HFF-Myc (cell line): Measurements from ENCODE around the gene OLFML2A.
"Not testable (repeated sequence)": the region's sequence is repeated elsewhere in the genome, so short reads cannot be mapped to it uniquely, and the experiment has no call there.

Experiments used
- DNase-seq: peaks from one replicate; pipeline ENCODE4 v3.0.0-alpha.2; 2011; ENCODE audit warnings: low read depth; ENCODE audit errors: extremely low read depth
- H3K4me3 ChIP-seq: replicated peaks from 2 replicates; pipeline ENCODE4 v1.5.1; 2011; ENCODE audit warnings: low read depth, mild to moderate bottlenecking, control low read depth, low read length
- CTCF ChIP-seq: IDR thresholded peaks from 2 replicates; pipeline ENCODE4 v1.5.1; 2012; ENCODE audit warnings: mild to moderate bottlenecking, low read depth, low read length, control low read depth; ENCODE audit errors: missing control alignments

The OLFML2A gene

GRCh38 chr9:124828489-124829333 is 51.8 kb downstream of the OLFML2A start:
- no peak overlapping the region for H3K4me3 ChIP-seq
- no peak for TF ChIP-seq CTCF

GRCh38 chr9:124829334-124829669 is 52.4 kb downstream of the OLFML2A start:
- no peak for DNase-seq
- H3K4me3 ChIP-seq: no peak overlapping the region
- no peak for TF ChIP-seq CTCF

More at GRCh38 chr9:124828489-124829333, 51.8 kb downstream of the OLFML2A start:
- DNase-seq: no peak

GRCh38 chr9:124830593-124830992 is 53.7 kb downstream of the OLFML2A start:
- TF ChIP-seq CTCF: no peak
- no peak for DNase-seq
- H3K4me3 ChIP-seq: no peak overlapping the region

GRCh38 chr9:124831642-124832364 is 54.9 kb downstream of the OLFML2A start:
- TF ChIP-seq CTCF: no peak
- H3K4me3 ChIP-seq: no peak overlapping the region
- no peak for DNase-seq

- H3K4me3 ChIP-seq: no peak overlapping the region
- no peak for TF ChIP-seq CTCF
- no peak for DNase-seq
These were observed 57.7 kb downstream of the OLFML2A start for GRCh38 chr9:124834591-124834990.

GRCh38 chr9:124835026-124835557 is 58.2 kb downstream of the OLFML2A start:
- no peak for TF ChIP-seq CTCF
- H3K4me3 ChIP-seq: no peak overlapping the region

GRCh38 chr9:124838132-124838531 is 61.2 kb downstream of the OLFML2A start:
- not testable (repeated sequence) for DNase-seq, H3K4me3 ChIP-seq

More at GRCh38 chr9:124835026-124835557, 58.2 kb downstream of the OLFML2A start:
- DNase-seq: no peak

- not testable (repeated sequence) for H3K4me3 ChIP-seq, DNase-seq
These were observed 61.8 kb downstream of the OLFML2A start for GRCh38 chr9:124838567-124839275.
